ENCODE measurements around the gene SNED1.

GRCh38 chr2:240949791-240950705 lies 48.4 kb upstream of the SNED1 start:
- TF ChIP-seq IFI16 (CRISPR knock-in tag; IDR thresholded peaks at IDR 0.05) (no peak), EZH2 (IDR thresholded peaks at IDR 0.05; ENCODE audit: borderline replicate concordance, low read depth, low read length) (no peak), MXI1 (IDR thresholded peaks at IDR 0.05; ENCODE audit: low read depth, low read length) (no peak), SUPT5H (IDR thresholded peaks at IDR 0.05) (no peak), SMARCE1 (IDR thresholded peaks at IDR 0.05) (no peak), EP300 (IDR thresholded peaks at IDR 0.05; ENCODE audit: low read length) (no peak), ZNF133 (CRISPR knock-in tag; IDR thresholded peaks at IDR 0.05) (no peak), CCAR2 (IDR thresholded peaks at IDR 0.05; ENCODE audit: low read depth, low read length) (no peak), ATF6 (CRISPR knock-in tag; IDR thresholded peaks at IDR 0.05) (no peak), HOXB6 (CRISPR knock-in tag; IDR thresholded peaks at IDR 0.05; ENCODE audit: borderline replicate concordance) (no peak), CREB1 (IDR thresholded peaks at IDR 0.05) (no peak), CREB1 (CRISPR knock-in tag; IDR thresholded peaks at IDR 0.05) (no peak)
- TF ChIP-seq, protein P1, sequence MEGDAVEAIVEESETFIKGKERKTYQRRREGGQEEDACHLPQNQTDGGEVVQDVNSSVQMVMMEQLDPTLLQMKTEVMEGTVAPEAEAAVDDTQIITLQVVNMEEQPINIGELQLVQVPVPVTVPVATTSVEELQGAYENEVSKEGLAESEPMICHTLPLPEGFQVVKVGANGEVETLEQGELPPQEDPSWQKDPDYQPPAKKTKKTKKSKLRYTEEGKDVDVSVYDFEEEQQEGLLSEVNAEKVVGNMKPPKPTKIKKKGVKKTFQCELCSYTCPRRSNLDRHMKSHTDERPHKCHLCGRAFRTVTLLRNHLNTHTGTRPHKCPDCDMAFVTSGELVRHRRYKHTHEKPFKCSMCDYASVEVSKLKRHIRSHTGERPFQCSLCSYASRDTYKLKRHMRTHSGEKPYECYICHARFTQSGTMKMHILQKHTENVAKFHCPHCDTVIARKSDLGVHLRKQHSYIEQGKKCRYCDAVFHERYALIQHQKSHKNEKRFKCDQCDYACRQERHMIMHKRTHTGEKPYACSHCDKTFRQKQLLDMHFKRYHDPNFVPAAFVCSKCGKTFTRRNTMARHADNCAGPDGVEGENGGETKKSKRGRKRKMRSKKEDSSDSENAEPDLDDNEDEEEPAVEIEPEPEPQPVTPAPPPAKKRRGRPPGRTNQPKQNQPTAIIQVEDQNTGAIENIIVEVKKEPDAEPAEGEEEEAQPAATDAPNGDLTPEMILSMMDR (IDR thresholded peaks at IDR 0.05 in 2 of 3, conservative IDR thresholded peaks at IDR 0.05 in 1 of 3; ENCODE audit: insufficient read depth in 2 of 3, low read depth in 1 of 3, low read length in 3 of 3) = no peak
